Measurements from ENCODE around the gene ZBTB12. TPM values are rescaled to one million over a fixed set of nuclear protein-coding genes. Genes with fewer than 3 reads are reported as not detected.
A peak's percentile ranks its signal among the peaks of the same experiment; 100 is the strongest.

The ZBTB12 gene
- total and polyA plus RNA-seq, 9 of the 15 experiments (the other 6 are each of a cell fraction or from before 2014, with no cell fraction given), result 0.03 to 12.4 (median 5.8) TPM; not detected in 1

DNA sequence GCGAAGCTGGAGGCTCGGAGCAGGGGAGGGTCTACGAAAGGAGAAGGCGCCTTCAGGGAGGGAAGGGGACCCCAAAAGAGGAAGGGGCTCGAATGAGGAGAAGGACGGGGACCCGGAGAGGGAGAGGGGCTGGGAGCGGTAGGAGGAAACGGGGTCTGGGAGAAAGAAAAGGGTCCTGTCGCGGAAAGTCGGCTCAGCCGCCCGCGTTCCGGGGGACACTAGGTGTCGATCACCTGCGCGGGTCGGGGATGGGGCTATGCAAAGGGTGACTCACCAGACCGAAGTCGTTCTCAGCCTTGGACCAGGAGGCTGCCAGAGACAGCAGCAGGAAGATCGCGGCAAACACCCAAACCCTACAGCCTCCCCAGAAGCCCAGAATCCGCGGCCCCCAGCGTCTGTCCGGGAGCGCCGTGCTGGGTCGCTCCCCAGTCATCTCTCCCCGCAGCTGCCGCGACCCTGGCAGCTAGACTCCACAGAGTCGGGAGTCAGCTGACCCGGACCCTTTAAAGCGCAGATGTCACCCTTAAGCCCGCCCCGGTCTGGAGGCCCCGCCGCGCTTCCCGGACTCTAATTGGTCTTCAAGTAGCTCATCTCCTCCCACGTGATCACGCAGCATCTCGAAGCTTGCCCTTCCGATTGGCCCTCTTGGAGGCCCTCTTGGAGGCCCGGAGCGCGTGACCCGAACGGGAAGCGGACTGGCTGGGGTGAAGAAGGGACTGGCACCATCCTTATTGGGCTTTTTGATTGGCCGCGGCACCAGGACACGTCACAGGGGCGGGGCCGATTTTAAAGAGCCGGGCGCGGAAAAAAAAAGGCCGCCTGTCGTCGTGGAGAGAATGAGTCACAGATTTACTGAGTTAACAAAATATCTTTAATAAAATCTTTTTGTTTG, 39.3 kb downstream of the ZBTB12 start, which contains the start of gene NEU1 (continued):
- TF ChIP-seq, protein P1, sequence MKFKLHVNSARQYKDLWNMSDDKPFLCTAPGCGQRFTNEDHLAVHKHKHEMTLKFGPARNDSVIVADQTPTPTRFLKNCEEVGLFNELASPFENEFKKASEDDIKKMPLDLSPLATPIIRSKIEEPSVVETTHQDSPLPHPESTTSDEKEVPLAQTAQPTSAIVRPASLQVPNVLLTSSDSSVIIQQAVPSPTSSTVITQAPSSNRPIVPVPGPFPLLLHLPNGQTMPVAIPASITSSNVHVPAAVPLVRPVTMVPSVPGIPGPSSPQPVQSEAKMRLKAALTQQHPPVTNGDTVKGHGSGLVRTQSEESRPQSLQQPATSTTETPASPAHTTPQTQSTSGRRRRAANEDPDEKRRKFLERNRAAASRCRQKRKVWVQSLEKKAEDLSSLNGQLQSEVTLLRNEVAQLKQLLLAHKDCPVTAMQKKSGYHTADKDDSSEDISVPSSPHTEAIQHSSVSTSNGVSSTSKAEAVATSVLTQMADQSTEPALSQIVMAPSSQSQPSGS (CRISPR knock-in tag; IDR thresholded peaks at IDR 0.05), result no peak
- TF ChIP-seq NR3C1 (CRISPR knock-in tag; IDR thresholded peaks at IDR 0.05) (no peak; the same call in 1 of the 2 replicates), HDGF (IDR thresholded peaks at IDR 0.05) (no peak), FOXP4 (CRISPR knock-in tag; IDR thresholded peaks at IDR 0.05; ENCODE audit: borderline replicate concordance) (no peak), MIER1 (IDR thresholded peaks at IDR 0.05; ENCODE audit: low read depth) (0 out of 2 replicates have a peak, but pooled peaks have one; percentile 36), PCBP2 (IDR thresholded peaks at IDR 0.05; ENCODE audit: low read depth, low read length, poor library complexity, severe bottlenecking) (no peak), SAFB2 (IDR thresholded peaks at IDR 0.05; ENCODE audit: borderline replicate concordance, low read depth, low read length, severe bottlenecking) (no peak), GABPB2 (CRISPR knock-in tag; conservative IDR thresholded peaks at IDR 0.05) (no peak), RHOXF2B (CRISPR knock-in tag; conservative IDR thresholded peaks at IDR 0.05) (no peak; the same call in 1 of the 2 replicates), THRAP3 (IDR thresholded peaks at IDR 0.05; ENCODE audit: borderline replicate concordance) (no peak), FOXA1 (IDR thresholded peaks at IDR 0.05; ENCODE audit: borderline replicate concordance) (no peak), SMAD4 (CRISPR knock-in tag; conservative IDR thresholded peaks at IDR 0.05) (peak; percentile 73), SIRT6 (IDR thresholded peaks at IDR 0.05; ENCODE audit: low read depth, low read length) (no peak), ARNT (IDR thresholded peaks at IDR 0.05) (no peak; a peak in 1 of 4 replicates), TAF1 (IDR thresholded peaks at IDR 0.05; ENCODE audit: control insufficient read depth, extremely low read depth, insufficient read depth, low read length, severe bottlenecking) (peak; percentile 80), STAT5A (IDR thresholded peaks at IDR 0.05; ENCODE audit: borderline replicate concordance, low read length) (no peak)
- TF ChIP-seq, protein P2, sequence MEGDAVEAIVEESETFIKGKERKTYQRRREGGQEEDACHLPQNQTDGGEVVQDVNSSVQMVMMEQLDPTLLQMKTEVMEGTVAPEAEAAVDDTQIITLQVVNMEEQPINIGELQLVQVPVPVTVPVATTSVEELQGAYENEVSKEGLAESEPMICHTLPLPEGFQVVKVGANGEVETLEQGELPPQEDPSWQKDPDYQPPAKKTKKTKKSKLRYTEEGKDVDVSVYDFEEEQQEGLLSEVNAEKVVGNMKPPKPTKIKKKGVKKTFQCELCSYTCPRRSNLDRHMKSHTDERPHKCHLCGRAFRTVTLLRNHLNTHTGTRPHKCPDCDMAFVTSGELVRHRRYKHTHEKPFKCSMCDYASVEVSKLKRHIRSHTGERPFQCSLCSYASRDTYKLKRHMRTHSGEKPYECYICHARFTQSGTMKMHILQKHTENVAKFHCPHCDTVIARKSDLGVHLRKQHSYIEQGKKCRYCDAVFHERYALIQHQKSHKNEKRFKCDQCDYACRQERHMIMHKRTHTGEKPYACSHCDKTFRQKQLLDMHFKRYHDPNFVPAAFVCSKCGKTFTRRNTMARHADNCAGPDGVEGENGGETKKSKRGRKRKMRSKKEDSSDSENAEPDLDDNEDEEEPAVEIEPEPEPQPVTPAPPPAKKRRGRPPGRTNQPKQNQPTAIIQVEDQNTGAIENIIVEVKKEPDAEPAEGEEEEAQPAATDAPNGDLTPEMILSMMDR (IDR thresholded peaks at IDR 0.05 in 2 of 3, conservative IDR thresholded peaks at IDR 0.05 in 1 of 3; ENCODE audit: insufficient read depth in 2 of 3, low read depth in 1 of 3, low read length in 3 of 3), result peak in 1 of 3 experiments; percentile 3; a peak in 1 of 6 replicates
- TF ChIP-seq, protein P3, sequence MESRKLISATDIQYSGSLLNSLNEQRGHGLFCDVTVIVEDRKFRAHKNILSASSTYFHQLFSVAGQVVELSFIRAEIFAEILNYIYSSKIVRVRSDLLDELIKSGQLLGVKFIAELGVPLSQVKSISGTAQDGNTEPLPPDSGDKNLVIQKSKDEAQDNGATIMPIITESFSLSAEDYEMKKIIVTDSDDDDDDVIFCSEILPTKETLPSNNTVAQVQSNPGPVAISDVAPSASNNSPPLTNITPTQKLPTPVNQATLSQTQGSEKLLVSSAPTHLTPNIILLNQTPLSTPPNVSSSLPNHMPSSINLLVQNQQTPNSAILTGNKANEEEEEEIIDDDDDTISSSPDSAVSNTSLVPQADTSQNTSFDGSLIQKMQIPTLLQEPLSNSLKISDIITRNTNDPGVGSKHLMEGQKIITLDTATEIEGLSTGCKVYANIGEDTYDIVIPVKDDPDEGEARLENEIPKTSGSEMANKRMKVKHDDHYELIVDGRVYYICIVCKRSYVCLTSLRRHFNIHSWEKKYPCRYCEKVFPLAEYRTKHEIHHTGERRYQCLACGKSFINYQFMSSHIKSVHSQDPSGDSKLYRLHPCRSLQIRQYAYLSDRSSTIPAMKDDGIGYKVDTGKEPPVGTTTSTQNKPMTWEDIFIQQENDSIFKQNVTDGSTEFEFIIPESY (CRISPR knock-in tag; IDR thresholded peaks at IDR 0.05), result 0 out of 2 replicates have a peak, but pooled peaks have one; percentile 9
